SK-N-MC (cell line): ENCODE measurements around the gene SLC39A12.

Experiments
- EZH2 ChIP-seq: fragments of 200-600 bp; sonication (generic); IDR thresholded peaks from one replicate; pipeline ENCODE4 v1.6.1; 2017; ENCODE audit warnings: antibody characterized with exemption
- POLR2AphosphoS5 ChIP-seq: IDR thresholded peaks from 2 replicates; pipeline ENCODE4 v1.6.1; 2012; ENCODE audit warnings: mild to moderate bottlenecking, low read depth, low read length, borderline replicate concordance

DNA sequence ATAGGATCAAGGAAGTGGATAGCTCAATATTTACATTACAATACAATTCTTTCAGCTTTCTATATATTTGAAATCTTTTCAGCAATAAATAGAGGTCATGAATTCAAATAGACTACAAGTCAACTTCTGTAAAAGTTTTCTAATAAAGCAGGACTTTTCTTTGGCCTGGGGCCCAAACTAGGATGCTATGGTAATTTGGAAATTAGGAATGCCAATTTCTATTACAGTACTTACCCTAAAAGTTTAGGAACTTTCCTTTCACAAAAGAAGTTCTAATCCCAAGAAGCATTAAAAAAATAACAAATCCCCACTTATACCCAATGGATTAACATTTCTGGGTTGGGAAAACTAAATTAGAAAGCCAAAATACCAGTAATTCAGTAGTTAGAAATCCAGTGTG is 40.5 kb downstream of the SLC39A12 start:
- TF ChIP-seq POLR2AphosphoS5 (no peak), EZH2 (no peak)
